Adrenal gland (tissue), 12 donors: ENCODE measurements around the gene LRRN1. TPM values are rescaled to one million over a fixed set of nuclear protein-coding genes. Genes with fewer than 3 reads are reported as not detected.

Experiments used
- DNase-seq, 7 donors: peaks; one replicate each; pipeline ENCODE4 v3.0.0-alpha.2; 2019 to 2020
- H3K27ac ChIP-seq, 5 donors: fragments of 200-600 bp; sonication (generic) in 4 of 5; 1 replicate in 3 of 5; 2 replicates in 2 of 5; pipeline versions ENCODE4 v1.5.1 to v1.8.0; 2016 to 2020; ENCODE audit warnings: mild to moderate bottlenecking in 1 of 5
- H3K27me3 ChIP-seq: fragments of 200-600 bp; 2 replicates; pipeline ENCODE4 v1.8.0; 2021
- H3K36me3 ChIP-seq, 2 donors: fragments of 200-600 bp; replicated peaks in 1 of 2; 1 replicate in 1 of 2; 2 replicates in 1 of 2; pipeline versions ENCODE4 v1.5.1 to v1.8.0; 2018 to 2022
- H3K4me1 ChIP-seq, 2 donors: fragments of 200-600 bp; replicated peaks in 1 of 2; 1 replicate in 1 of 2; 2 replicates in 1 of 2; pipeline versions ENCODE4 v1.5.1 to v1.8.0; 2018 to 2021
- H3K4me3 ChIP-seq, 4 donors: fragments of 200-600 bp; sonication (generic) in 3 of 4; one replicate each; pipeline ENCODE4 v1.5.1; 2016 to 2018
- H3K9me3 ChIP-seq, 3 donors: fragments of 200-600 bp; sonication (generic) in 1 of 3; replicated peaks in 1 of 3; 1 replicate in 2 of 3; 2 replicates in 1 of 3; pipeline versions ENCODE4 v1.5.1 to v1.8.0; 2016 to 2021
- CTCF ChIP-seq, 6 experiments: fragments of 450-650 bp in 4 of 6; fragments of 200-600 bp in 2 of 6; sonication (generic) in 1 of 6; IDR thresholded peaks; 1 replicate in 5 of 6; 2 replicates in 1 of 6; pipeline versions ENCODE4 v1.5.1 to v1.8.0; 2016 to 2021; ENCODE audit warnings: antibody characterized with exemption in 6 of 6, mild to moderate bottlenecking in 2 of 6, moderate library complexity in 1 of 6
- POLR2A ChIP-seq, 2 donors: fragments of 450-650 bp; IDR thresholded peaks; one replicate each; pipeline ENCODE4 v1.6.1; 2017; ENCODE audit warnings: antibody characterized with exemption in 2 of 2, mild to moderate bottlenecking in 2 of 2, moderate library complexity in 1 of 2
- WGBS, 4 donors: extraction: QIAGEN DNeasy Blood & Tissue Kit in 2 of 4; methylation state at CpG; one replicate each; pipeline versions ENCODE4 v1.1.5 to v1.1.7; 2013 to 2017; 5-methylcytosine and 5-hydroxymethylcytosine counted together
- intact Hi-C, 2 donors: fragments of 100-400 bp; cut with DNase I; formaldehyde crosslinking; loops; one replicate each; pipeline versions ENCODE4 v1.14.1 to v1.15.0; 2022 to 2023
- polyA plus RNA-seq, 3 donors: library from polyadenylated mRNA; stranded (reverse); fragments of 200-250 nt in 2 of 3; fragments of 350-450 nt in 1 of 3; fragmentation: Illumina TruSeq in 1 of 3; extraction: RNeasy Lipid Tissue Mini Kit (QIAGEN cat#74804) in 1 of 3; gene quantifications; one replicate each; pipeline ENCODE4 v1.2.3, GENCODE V29; 2013 to 2014
- total RNA-seq, 9 donors: library from RNA; depleted of rRNA in 4 of 9; stranded (reverse); fragments of >200 nt in 4 of 9; fragments of 120-200 nt in 1 of 9; fragmentation: NEBNext Ultra II Directional in 1 of 9; extraction: Animal tissue kit (Norgen Biotek cat#: 25700) in 1 of 9; gene quantifications; one replicate each; pipeline versions ENCODE4 v1.1.0 to v1.2.4, GENCODE V29; 2013 to 2023
- donor health status: healthy with polysubstance abuse.
- donor health status: Bipolar disorder and iron deficiency.
- donor health status: DM: yes; HTN: yes; CAD: no.
- donor health status: DM: no; HTN: no; CAD: no.
- donor health status: DM: no; HTN: no; CAD: no.
- donor health status: DM: yes; HTN: yes; CAD: no.

LRRN1 gene
- total and polyA plus RNA-seq, 12 donors: 0.03 to 0.70 (median 0.11) TPM; not detected in 3

GRCh38 chr3:3771094-3771493 is 28.1 kb upstream of the LRRN1 start:
- Histone ChIP-seq H3K4me3 (no peak overlapping the region), H3K9me3 (no peaks in the 10 kb centered on the region), H3K36me3 (no peaks in the 10 kb centered on the region), H3K27ac (no peak overlapping the region), H3K4me1 (no peaks in the 10 kb centered on the region), H3K27me3 (no peaks in the 10 kb centered on the region)
- DNase-seq: no peak
- TF ChIP-seq CTCF (IDR thresholded peaks at IDR 0.05) (no peak), POLR2A (IDR thresholded peaks at IDR 0.05) (no peak)
- WGBS, 4 donors: 76 to 80% (median 78%) methylated on average over 3 of the region's 3 CpGs
- intact Hi-C loops: no loop called here

DNA sequence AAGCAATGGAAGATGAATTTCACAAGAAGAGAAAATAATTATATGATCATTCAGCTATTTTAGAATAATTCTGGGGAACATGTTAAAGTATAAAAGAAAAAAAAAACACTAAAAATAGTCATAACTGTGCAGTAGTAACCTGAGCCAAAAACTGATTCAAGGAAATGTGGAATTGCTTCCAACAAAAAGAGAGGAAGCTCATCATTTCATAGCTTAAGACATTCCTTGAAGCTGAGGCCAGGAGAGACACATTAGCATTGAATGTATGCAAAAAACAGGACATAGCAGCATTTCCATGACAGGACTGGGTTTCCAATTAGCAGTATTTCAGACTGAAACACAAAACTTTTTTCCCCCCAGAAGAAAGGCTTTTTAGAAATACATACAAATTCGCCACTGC is 27.7 kb upstream of the LRRN1 start:
- no peaks in the 10 kb centered on the region for H3K9me3 ChIP-seq
- no peaks in the 10 kb centered on the region for H3K4me1 ChIP-seq
- TF ChIP-seq POLR2A (IDR thresholded peaks at IDR 0.05): no peak
- TF ChIP-seq CTCF (IDR thresholded peaks at IDR 0.05): no peak
- 76 to 94% (median 89%) methylated on average over 1 of the region's 1 CpG for WGBS, 4 donors
- no peaks in the 10 kb centered on the region for H3K36me3 ChIP-seq
- no peak for DNase-seq
- H3K27me3 ChIP-seq: no peaks in the 10 kb centered on the region
- H3K4me3 ChIP-seq: no peak overlapping the region
- H3K27ac ChIP-seq: no peak overlapping the region
- intact Hi-C loops: no loop called here

DNA sequence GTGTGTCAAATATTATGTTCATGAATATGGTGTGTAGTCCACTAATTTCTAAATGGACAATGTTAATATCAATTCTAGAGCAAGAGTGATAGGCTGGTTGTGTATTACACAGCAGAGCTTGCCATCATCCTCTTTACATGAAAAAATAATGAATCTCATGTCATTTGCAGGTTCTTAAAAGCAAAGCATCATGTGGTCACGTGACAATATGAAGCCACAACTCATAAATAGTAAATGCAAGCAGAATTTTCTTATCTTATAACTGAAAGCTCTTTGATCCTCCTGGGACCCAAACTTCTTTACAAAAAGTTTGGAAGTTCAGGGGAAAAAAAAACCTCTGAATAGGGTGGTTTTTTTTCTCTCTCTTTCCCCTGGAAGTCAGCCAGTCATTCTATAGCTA is 26.9 kb upstream of the LRRN1 start:
- Histone ChIP-seq H3K27ac (no peak overlapping the region), H3K36me3 (no peaks in the 10 kb centered on the region), H3K4me1 (no peaks in the 10 kb centered on the region), H3K9me3 (no peaks in the 10 kb centered on the region), H3K27me3 (no peaks in the 10 kb centered on the region), H3K4me3 (no peak overlapping the region)
- WGBS, 4 donors: 81 to 92% (median 89%) methylated on average over 1 of the region's 1 CpG
- intact Hi-C loops: no loop called here
- TF ChIP-seq CTCF (IDR thresholded peaks at IDR 0.05) (no peak), POLR2A (IDR thresholded peaks at IDR 0.05) (no peak)
- no peak for DNase-seq

DNA sequence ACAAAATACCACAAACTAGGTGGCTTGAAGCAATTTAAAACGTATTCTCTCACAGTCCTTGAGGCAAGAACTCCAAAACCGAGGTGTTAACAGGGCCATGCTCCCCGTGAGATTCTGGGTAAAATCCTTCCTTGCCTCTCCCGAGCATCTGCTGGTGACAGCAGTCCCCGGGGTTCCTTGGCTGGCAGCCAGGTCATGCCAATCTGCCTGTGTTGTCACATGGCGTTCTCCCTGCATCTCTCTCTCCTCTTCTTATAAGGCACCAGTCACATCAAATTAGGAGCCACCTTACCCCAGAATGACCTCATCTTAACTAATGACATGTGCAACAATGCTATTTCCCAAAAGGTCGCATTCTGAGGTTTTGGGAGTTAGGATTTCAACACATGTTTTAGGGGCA is 26.3 kb upstream of the LRRN1 start:
- Histone ChIP-seq H3K9me3 (no peaks in the 10 kb centered on the region), H3K4me1 (no peaks in the 10 kb centered on the region), H3K27me3 (no peaks in the 10 kb centered on the region), H3K4me3 (no peak overlapping the region), H3K27ac (no peak overlapping the region), H3K36me3 (no peaks in the 10 kb centered on the region)
- DNase-seq: peak in 3 of 7 donors; percentile 6 to 22 (median 16)
- TF ChIP-seq CTCF (IDR thresholded peaks at IDR 0.05): no peak
- TF ChIP-seq POLR2A (IDR thresholded peaks at IDR 0.05): no peak
- intact Hi-C loops: no loop called here
- 80 to 84% (median 82%) methylated on average over 7 of the region's 7 CpGs for WGBS, 4 donors
